Mesenteric fat pad (tissue), 1 donor: ENCODE data around the gene ZNF362. TPM values are rescaled to one million over a fixed set of nuclear protein-coding genes. Genes with fewer than 3 reads are reported as not detected.
A peak's percentile ranks its signal among the peaks of the same experiment; 100 is the strongest.

Source experiments
- DNase-seq: peaks from one replicate; pipeline ENCODE4 v3.0.0-alpha.2; 2020; ENCODE audit warnings: low spot score
- total RNA-seq: library from RNA; stranded (reverse); fragmentation: NEBNext Ultra II Directional; extraction: Animal tissue kit (Norgen Biotek cat#: 25700); gene quantifications from one replicate; pipeline ENCODE4 v1.2.1, GENCODE V29; 2021
- donor health status: DM: yes; HTN: yes; CAD: no.

Gene ZNF362
- total RNA-seq, 1 donor from 2014 or later, result 29.6 TPM

DNA sequence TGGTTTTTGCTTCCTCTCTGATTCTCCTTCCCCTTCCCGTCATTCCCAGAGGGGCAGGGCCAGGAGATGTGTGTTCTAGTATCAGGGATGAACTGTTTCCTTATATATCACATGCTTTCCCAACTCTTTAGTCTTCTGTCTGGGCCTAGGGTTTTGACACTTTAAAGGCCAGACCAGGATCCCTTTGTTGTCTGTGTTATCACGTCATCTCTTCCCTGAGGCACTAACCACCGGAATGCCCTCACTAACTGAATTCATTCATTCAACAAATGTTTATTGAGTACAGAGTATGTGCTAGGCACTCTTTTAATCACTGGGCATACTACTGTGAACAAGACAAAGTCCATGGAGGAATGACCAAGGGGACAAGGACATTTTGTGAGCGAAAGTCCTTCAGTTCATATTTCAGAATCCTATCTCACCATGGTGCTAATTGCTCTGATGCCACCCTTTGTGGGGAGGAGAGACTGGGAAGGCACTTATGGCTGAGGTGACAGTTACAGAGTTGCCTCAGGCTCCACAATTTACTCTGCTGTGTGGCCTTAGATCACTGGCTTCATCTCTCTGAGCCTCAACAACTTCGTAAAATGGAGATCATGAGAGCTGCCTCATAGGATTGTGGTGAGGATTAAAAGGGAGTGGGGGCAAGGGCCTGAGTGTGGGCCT, 12.0 kb upstream of the ZNF362 start:
- no peak for DNase-seq

DNA sequence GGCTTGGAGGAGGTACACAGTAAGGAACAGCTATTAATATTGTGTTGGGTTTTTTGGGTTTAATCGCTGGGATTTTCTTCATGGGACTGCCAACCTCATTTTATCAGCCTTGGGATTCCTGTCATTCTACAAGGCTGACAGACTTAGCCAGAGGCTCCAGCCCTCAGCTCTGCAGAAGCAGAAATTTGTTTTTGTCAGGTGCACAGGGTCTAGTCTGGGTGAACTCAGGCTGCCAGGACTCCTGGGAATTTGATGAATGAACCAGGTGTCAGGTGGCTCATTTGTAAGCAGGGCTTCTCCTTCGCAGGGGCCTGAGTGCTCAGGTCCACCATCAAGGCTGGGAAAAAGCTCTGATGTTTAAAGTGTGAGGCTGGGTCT, 11.5 kb upstream of the ZNF362 start:
- no peak for DNase-seq

DNA sequence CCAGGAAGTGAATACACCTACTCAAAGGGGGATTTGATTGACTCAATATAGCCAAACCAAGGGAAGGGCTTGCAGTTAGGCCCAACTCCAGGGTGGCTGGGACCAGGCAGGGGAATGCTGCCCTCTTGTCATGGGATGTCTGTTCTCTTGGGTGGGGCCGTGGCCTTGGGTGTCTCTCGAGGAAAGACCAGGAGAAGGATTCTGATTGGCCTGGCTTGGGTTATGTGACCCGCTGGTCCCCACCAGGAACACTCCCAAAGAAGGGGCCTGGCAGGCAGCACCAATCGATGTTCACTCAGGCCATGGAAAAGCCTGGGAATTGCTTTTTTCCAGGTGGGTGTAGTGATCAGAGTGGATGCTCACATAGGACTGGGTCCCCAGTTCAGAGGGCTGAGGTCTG, 10.1 kb upstream of the ZNF362 start:
- no peak for DNase-seq

DNA sequence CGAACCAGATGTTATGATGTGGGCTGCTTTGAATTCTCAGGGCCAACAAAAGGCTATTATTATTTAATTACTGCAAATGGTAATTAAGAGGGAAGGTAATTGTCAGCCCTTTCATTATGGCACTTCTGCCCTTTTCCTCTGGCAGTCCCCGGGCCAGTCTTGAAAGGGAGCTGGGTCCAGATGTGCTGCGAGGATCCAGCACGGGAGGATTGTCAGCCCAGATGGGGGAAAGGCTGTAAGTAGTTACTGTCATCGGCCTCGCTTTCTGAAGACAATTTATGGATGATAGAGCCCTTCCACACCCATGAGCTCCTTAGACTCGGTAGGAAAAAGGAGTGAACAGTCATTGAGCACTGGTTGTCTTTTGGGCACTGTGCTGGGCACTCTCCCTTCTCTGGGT, 8.7 kb upstream of the ZNF362 start:
- no peak for DNase-seq

DNA sequence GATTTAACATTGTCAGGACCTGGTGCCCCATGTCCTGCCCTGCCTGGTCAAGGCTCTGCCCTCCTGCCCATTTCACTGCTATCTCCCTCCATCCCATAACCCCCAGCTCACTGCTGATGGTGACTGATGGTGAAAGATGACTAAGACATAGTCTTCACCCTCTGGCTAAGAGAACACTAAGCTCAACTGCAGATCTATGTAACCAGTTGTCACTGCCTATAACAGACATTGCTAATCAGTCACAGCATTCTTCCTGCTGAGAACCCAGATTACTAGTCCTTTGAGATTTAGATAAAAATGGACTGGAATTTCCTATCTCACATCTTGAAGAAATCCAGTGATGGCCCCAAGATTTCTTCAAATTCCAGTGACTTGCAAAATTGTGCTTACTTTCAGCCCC, 8.0 kb upstream of the ZNF362 start:
- no peak for DNase-seq

DNA sequence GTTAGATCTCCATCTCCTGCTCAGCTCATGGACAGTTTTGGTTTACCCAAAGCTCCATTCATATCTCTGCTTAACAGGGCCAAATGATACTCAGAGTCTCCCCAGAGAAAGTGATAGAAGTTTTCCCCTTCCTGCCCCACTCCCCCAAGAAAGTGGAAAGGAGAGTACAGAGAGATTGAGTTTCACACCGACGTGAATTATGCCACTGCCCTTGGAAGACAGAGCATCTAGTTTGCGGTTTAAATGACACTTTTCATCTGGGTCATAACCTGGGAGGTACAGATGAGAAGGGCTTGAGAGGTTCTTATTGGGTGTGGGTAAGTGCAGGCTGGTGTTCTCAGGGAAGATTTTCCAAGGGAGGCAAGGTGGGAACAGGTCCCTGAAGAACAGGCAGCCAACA, 6.9 kb upstream of the ZNF362 start:
- DNase-seq, result no peak

DNA sequence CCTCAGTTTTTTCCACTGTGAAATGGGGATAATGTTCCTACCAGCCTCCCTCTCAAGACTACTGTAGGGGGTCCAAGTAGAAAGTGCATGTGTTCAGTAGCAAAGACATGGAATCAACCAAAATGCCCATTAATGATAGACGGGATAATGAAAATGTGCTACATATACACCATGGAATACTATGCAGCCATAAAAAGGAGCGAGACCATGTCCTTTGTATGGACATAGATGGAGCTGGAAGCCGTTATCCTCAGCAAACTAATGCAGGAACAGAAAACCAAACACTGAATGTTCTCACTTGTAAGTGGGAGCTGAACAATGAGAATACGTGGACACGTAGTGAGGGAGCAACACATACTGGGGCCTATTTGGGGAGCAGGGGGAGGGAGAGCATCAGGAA, 6.1 kb upstream of the ZNF362 start:
- no peak for DNase-seq

DNA sequence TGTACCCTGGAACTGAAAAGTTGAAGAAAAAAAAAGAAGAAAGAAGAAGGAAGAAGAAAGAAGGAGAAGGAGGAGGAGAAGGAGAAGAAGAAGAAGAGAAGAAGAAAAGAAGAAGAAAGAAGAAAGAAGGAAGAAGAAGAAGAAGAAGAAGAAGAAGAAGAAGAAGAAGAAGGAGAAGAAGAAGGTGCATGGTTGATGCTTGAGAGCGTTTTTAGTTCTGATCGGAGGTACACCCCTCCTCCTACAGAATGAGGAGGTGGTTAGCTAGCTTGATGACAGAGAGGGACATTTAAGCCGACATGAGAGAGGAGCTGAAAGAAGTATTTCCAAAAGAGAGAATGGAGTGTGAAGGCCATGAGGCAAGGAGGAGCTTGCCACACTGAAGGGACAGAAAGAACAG, 5.6 kb upstream of the ZNF362 start:
- no peak for DNase-seq

DNA sequence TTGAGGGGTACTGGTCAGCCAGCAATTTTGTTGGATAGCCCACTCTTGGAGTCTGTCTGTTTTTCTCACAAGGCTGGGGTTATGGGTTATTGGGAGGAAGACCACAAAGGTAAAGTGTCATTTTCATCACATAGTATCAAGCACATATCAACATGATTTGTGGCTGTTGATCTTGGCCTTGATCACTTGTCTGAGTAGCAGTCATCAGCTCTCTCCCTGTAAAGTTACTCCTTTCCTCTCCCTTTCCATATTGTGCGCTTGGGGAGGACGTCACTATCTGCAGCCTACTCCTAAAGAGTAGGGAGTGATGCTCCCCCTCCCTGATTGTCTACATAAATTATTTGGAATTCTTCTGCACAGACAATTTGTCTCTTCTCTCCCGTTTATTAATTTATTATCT, 1.8 kb upstream of the ZNF362 start:
- no peak for DNase-seq

DNA sequence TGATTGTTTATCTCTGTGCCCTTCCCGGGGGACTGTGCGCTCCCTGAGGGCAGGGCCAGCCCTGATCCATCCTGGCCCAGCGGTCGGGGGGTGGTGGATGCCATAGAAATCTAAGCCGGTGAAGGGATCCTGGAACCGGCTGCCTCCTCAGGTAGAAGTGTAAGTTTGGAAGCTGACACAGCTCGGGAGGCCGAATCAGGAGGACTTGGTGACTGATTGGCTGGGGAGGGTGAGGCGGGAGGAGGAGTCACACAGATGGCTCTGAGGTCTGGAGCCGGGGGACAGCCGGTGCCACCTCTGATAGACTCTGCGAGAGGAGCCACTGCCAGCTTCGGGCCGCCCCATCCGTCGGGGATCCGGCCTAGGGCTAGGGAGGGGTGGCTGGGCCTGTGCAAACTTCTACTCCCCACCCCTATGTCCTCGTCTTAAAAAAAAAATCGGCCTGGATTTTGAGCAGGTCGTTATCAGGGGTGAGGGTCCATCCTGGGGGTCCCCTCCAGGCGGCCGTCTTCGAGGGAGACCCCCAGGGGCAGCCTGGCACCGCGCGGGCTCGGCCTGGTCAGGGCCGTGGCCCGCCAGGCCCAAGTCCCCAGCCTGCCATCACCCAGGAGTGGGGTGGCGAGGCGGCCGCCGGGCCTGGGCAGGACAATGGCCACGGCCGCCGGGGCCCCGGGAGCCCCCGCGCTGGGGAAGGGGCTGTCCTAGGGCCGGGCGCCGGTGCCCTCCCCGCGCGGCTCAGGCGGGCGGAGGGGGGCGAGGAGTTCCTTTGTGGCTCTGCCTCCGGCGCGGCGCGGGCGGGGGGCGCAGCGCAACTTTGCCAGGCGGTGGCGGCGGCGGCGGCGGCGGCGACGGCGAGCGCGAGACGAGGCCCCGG, 708 bp upstream of the ZNF362 start:
- no peak for DNase-seq

DNA sequence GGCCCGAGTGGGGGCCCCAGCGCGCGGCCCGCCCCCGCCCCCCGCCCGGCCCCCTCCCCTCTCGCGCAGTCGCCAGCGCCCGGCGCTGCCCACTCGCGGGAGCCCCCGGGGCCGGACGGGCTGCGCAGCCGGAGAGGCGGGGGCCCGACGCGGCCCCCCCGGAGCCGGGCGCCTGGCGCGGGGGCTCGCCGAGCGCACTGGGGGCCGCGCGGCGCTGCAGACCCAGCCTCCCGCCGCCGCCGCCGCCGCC, 146 bp upstream of the ZNF362 start:
- no peak for DNase-seq

DNA sequence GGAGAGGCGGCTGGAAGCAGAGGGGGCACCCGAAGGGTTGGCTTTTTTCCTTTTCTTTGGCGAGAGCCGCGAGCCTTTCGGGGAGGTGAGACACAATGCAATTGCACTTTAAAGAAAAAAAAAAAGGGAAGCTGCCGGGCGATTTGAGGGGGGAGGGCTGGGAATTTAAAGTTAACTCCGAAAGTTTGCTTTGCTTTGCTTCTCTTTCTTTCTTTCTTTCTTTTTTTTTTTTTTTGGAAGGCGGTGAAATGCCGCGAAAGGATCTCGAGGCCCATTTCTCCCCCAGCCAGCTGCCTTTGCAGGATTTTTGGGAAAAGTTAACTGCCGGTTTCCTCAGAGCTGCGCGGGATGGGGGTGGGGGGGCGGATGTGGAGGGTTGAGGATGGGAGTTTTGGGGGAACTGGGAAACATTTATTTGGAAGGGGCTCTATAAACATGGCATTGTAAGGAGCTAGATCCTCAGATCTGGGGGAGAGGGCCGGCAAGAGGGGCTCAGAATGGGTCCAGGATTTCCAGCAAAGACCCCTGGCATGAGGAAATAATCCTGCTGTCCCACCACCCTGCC, 997 bp downstream of the ZNF362 start:
- no peak for DNase-seq

DNA sequence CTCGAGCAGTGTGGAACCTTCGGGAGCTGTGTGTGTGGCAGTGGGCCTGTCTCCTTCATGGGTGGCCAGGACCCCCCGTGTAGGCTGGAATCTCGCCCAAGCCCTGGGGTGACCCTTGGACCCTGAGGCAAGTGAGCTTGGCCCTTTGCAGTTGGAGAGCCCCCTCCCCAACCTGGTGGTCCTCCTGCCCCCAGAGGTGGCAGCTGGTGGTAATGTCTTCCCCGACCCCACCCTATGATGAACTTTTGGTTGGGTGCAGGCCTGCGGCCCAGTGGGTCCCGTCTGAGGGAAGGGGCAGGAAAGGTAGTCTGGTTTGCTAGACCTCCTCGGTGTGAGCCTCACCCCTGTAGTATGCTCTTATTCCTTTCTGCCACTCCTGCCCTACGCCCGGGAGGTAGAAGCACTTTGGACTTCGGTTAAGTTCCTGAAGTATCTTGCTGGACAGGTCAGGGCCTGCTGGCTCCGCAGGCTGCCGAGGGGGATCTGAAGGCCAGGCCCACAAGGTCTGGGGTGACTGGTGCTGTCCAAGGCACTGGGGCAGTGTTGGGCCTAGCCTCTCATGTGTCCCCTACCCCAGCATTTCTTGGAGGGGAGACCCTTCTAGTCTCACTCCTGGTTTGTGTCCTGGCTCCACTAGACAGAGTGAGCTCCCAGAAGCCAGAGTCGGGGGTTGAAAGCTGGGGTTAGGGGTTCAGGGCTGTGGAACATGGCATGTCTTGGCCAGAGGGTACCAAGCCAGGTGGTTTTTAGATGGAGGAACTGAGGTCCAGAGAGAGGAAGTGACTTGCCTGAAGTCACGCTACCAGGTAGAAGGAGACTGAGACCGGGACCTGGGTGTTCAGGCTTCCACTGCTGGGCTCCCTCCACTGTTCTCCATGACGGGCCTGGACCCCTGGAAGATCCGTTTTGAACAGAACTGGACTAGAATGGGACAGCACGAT, 1.8 kb downstream of the ZNF362 start:
- DNase-seq, result no peak

DNA sequence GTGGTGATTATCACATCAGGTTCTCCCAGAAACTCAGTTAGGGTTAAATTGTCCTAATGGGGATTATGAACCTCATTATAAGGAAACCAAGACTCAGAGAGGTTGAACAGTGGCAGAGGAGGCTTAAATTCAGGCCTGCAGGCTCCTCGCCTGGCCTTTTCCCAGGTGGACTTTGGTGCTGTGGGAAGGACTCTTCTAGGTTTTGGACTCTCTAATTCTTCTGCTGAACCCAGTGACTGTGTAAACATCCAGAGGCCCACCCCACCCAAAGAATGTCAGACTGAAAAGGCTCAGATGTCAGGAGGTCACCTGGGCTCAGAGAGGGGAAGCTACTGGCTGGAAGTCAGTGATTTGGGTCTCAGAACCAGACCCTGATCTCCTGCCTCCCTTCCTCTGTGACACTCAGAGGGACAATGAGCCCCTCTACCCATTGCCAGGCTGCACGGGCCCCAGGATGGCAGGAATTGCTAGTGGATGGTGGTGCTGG, 2.5 kb downstream of the ZNF362 start:
- DNase-seq, result no peak

DNA sequence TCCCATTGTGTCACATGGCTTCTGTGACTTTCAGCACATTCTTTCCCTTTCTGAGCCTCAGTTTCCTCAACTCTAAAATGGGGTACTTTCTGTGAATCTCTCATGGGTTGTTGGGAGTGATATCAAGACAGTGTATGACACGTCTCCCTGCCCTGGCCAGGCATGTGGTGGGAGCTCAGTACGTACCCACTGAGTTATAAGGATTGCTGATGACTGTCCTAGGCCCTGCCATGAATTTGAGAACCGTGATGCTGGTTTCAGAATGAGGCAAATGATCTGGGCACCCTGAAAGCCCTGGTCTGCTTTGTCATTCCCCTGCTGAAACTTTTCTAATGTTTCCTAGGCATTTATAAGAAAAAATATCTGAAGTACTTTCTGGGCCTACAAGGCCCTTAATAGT, 3.6 kb downstream of the ZNF362 start:
- no peak for DNase-seq

DNA sequence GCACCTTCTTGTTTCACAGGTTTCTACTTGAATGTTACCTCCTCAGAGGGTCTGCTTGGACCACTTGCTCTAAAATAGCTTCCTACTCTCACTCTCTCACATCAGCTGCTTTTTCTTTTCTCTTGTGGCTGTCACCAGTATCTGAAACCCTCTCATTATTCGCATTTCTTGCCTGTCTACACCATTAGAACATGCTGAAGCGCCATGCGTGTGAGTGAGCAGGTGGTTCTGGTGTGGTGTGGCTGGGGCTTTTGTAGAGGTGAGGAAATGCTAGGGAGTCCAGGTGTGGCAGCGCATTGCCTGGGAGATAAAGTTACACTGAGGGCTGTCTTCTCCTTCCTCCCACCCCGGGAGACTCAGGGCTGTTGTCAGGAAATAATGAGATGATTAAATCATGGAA, 4.1 kb downstream of the ZNF362 start:
- no peak for DNase-seq

DNA sequence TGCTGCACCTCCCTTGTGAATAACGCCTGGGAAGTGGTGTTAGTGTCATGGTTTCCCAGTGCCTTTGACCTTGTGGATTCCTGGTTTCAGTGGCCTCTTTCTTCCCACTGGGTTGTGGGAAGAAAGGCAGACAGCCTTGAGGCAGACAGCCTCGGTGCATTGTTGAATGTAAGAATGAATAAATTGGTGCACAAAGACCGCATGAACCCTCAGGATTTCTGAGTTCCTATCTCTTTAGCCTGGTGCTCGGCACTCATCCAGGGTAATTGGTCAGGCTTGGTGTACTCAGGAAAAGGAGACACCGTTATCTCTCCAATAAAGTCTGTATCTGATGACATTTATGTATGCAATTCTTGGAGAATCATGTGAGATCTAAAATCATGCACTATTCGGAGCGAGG, 5.1 kb downstream of the ZNF362 start:
- DNase-seq, result no peak

DNA sequence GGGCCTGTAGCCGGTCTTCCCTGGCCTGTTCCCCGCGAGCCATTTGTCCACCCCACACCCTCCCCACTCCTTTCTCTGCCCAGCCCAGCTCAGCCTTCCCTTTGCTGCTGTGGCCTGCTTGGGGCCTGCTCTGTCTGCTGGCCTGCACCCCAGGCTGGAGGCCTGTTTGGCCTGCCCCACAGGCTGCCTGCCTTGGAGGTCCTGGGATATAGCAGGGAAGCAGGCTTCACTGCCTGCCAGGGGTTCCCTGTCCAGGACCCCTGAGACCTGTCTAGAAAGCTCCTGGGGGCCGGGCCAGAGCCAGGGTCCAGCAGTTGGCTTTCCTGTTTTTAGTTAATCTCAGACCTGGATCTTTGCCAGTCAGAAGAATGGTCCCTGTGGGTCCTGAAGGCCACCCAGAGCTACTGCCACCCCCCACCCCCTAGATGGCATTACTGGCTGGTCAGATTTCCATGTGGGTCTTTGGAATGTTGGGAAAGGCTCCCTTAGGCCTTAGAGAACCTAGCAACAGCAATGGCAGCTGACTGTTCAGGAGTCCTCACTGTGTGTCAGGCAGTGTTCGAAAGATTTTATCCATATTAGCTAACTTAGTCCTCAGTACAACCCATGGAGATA, 7.7 kb downstream of the ZNF362 start:
- no peak for DNase-seq

DNA sequence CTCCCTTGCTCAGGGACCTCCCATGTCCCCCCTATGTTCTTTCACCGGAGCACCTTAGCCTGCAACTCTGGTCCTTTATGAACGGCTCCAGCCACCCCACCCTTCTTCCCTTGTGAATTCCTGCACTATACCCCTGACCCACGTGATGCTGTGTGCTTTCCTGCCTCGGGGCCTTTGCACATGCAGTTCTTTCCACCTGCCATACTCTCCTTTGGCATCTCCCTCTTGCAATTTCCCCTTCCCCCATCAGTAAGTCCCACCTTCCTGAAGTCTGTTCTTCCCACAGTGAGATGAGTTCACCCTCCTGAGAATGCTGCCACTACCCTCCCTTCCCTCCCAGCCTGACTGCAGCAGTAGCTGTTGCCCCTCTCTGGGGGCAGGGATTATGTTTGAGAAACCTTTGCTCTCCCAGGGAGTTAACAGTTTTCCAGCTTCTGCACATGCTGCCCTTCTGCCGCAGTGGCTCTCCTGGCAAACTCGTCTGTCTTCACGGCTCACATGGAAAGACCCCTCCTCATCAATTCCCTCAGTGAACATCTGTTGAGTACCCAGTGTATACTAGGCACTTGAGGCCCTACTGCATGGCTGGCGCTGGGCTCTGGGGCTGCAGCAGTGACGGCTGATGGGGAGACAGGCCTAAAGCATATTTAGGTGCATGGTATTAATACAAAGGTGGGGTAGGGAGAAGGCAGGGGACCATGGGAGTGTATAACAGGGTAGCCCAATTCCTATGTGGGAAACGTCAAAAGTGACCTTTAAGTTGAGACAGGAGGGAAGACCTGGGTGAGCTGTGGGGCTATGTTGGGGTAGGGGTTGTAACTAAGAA, 9.7 kb downstream of the ZNF362 start:
- no peak for DNase-seq

DNA sequence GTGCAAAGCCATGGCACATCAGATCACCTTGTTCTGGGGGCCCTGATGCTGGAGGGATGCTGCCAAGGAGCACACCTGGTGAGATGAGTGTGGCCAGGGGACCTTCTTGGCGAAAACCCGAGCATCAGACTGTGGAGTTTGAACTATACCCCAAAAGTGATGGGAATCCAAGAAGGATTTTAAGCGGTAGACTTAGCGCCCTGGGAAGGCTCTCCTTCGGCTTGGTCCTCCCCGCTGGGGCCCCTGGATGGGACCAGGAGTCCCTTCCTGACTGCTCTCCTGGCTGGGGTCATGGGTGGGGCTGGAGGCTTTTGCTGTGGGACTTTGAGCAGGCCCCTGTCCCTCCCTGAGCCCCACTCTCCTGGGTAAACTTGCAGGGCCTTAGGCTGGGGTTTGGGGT, 10.5 kb downstream of the ZNF362 start:
- peak; percentile 73 for DNase-seq
